HEK293 (cell line): Measurements from ENCODE around the gene USP6.

ENCODE experiments used
- CTCF ChIP-seq: fragments of 450-650 bp; formaldehyde crosslinking; IDR thresholded peaks from 2 replicates; pipeline ENCODE4 v1.5.1; 2016; ENCODE audit warnings: missing biosample characterization, missing genetic modification characterization
- MYNN ChIP-seq: fragments of 450-650 bp; formaldehyde crosslinking; IDR thresholded peaks from 2 replicates; pipeline ENCODE4 v1.5.1; 2016; ENCODE audit warnings: missing biosample characterization, missing genetic modification characterization, borderline replicate concordance
- PRDM10 ChIP-seq: fragments of 450-650 bp; formaldehyde crosslinking; IDR thresholded peaks from 2 replicates; pipeline ENCODE4 v1.5.1; 2016; ENCODE audit warnings: missing biosample characterization, missing genetic modification characterization
- SETDB1 ChIP-seq: IDR thresholded peaks from one replicate; pipeline ENCODE4 v1.6.1; 2017; ENCODE audit warnings: mild to moderate bottlenecking, low read length, moderate library complexity, mixed read lengths; ENCODE audit not compliant: insufficient read length
- YY1 ChIP-seq: fragments of 450-650 bp; formaldehyde crosslinking; IDR thresholded peaks from 2 replicates; pipeline ENCODE4 v1.5.1; 2018; ENCODE audit warnings: missing biosample characterization, missing genetic modification characterization
- ZBTB7A ChIP-seq: fragments of 450-650 bp; formaldehyde crosslinking; IDR thresholded peaks from 2 replicates; pipeline ENCODE4 v1.5.1; 2016; ENCODE audit warnings: low read depth, missing biosample characterization, missing genetic modification characterization
- ZNF133 ChIP-seq: fragments of 450-650 bp; formaldehyde crosslinking; IDR thresholded peaks from 2 replicates; pipeline ENCODE4 v1.5.1; 2016; ENCODE audit warnings: missing biosample characterization, missing genetic modification characterization
- ZNF211 ChIP-seq: fragments of 450-650 bp; formaldehyde crosslinking; IDR thresholded peaks from 2 replicates; pipeline ENCODE4 v1.5.1; 2016; ENCODE audit warnings: low read depth, missing biosample characterization, missing genetic modification characterization
- ZNF214 ChIP-seq: fragments of 450-650 bp; formaldehyde crosslinking; IDR thresholded peaks from 2 replicates; pipeline ENCODE4 v1.5.1; 2017; ENCODE audit warnings: missing biosample characterization, mild to moderate bottlenecking, missing genetic modification characterization, borderline replicate concordance
- ZNF24 ChIP-seq: fragments of 450-650 bp; formaldehyde crosslinking; IDR thresholded peaks from 2 replicates; pipeline ENCODE4 v1.5.1; 2016; ENCODE audit warnings: missing biosample characterization, missing genetic modification characterization
- ZNF292 ChIP-seq: fragments of 450-650 bp; formaldehyde crosslinking; IDR thresholded peaks from 2 replicates; pipeline ENCODE4 v1.5.1; 2016; ENCODE audit warnings: low read depth, missing biosample characterization, missing genetic modification characterization, borderline replicate concordance
- ZNF433 ChIP-seq: fragments of 450-650 bp; formaldehyde crosslinking; IDR thresholded peaks from 2 replicates; pipeline ENCODE4 v1.5.1; 2016; ENCODE audit warnings: missing biosample characterization, missing genetic modification characterization, low read depth
- ZNF792 ChIP-seq: fragments of 450-650 bp; formaldehyde crosslinking; IDR thresholded peaks from 2 replicates; pipeline ENCODE4 v1.5.1; 2016; ENCODE audit warnings: missing biosample characterization, missing genetic modification characterization
- ZSCAN23 ChIP-seq: fragments of 450-650 bp; formaldehyde crosslinking; IDR thresholded peaks from 2 replicates; pipeline ENCODE4 v1.5.1; 2016; ENCODE audit warnings: missing biosample characterization, missing genetic modification characterization

GRCh38 chr17:5139458-5139732, 23.6 kb downstream of the USP6 start:
- no peak for TF ChIP-seq ZNF24 (tag by site-specific recombination)
- TF ChIP-seq ZNF211, result no peak
- TF ChIP-seq MYNN (tag by site-specific recombination), result no peak
- no peak for TF ChIP-seq PRDM10
- no peak for TF ChIP-seq ZNF792 (tag by site-specific recombination)
- no peak for TF ChIP-seq ZNF433 (tag by site-specific recombination)
- no peak for TF ChIP-seq CTCF (tag by site-specific recombination)
- TF ChIP-seq ZSCAN23, result no peak
- no peak for TF ChIP-seq SETDB1
- no peak for TF ChIP-seq ZBTB7A (tag by site-specific recombination)
- no peak for TF ChIP-seq ZNF133
- no peak for TF ChIP-seq ZNF292 (tag by site-specific recombination)
- TF ChIP-seq YY1 (tag by site-specific recombination), result no peak
- no peak for TF ChIP-seq ZNF214 (tag by site-specific recombination)
